GM19463 (cell line): Measurements from ENCODE around the gene CYP4A22.
"Not testable (repeated sequence)": the region's sequence is repeated elsewhere in the genome, so short reads cannot be mapped to it uniquely, and the experiment has no call there.

Experiments used
- ATAC-seq: cut with Tn5 transposase; IDR thresholded peaks from one replicate; pipeline ENCODE4 v1.9.1; 2021; ENCODE audit warnings: mild to moderate bottlenecking, moderate library complexity; ENCODE audit not compliant: unreplicated experiment

CYP4A22 gene

GRCh38 chr1:47184090-47184821, 47.0 kb downstream of the CYP4A22 start:
- no peak for ATAC-seq

- no peak for ATAC-seq
Measured at GRCh38 chr1:47184822-47185677, 47.8 kb downstream of the CYP4A22 start.

- ATAC-seq = no peak
Measured at GRCh38 chr1:47186267-47187185, 49.3 kb downstream of the CYP4A22 start.

- no peak for ATAC-seq
Measured at GRCh38 chr1:47187231-47187925, 50.1 kb downstream of the CYP4A22 start.

GRCh38 chr1:47187926-47188250, 50.6 kb downstream of the CYP4A22 start:
- ATAC-seq = no peak

GRCh38 chr1:47188791-47189785, 51.8 kb downstream of the CYP4A22 start:
- ATAC-seq = no peak

- no peak for ATAC-seq
Measured at GRCh38 chr1:47189844-47190508, 52.7 kb downstream of the CYP4A22 start, which contains the start of gene PDZK1IP1. PDZK1IP1 (minus strand) TSS chr1:47190036; CDS start chr1:47189932, 104 bp downstream.

- no peak for ATAC-seq
Measured at GRCh38 chr1:47190509-47190855, 53.2 kb downstream of the CYP4A22 start.

GRCh38 chr1:47190857-47191256, 53.6 kb downstream of the CYP4A22 start:
- ATAC-seq = no peak

GRCh38 chr1:47191940-47192457, 54.8 kb downstream of the CYP4A22 start:
- no peak for ATAC-seq

- peak; percentile 72 for ATAC-seq
Measured at GRCh38 chr1:47192458-47193384, 55.5 kb downstream of the CYP4A22 start.

GRCh38 chr1:47193496-47193895, 56.3 kb downstream of the CYP4A22 start:
- ATAC-seq = not testable (repeated sequence)

- no peak for ATAC-seq
Measured at GRCh38 chr1:47194311-47194710, 57.1 kb downstream of the CYP4A22 start.

GRCh38 chr1:47195981-47196380, 58.7 kb downstream of the CYP4A22 start:
- ATAC-seq = not testable (repeated sequence)

GRCh38 chr1:47196622-47197021, 59.4 kb downstream of the CYP4A22 start:
- no peak for ATAC-seq

- no peak for ATAC-seq
Measured at GRCh38 chr1:47198214-47198613, 61.0 kb downstream of the CYP4A22 start.
